Endothelial cell of umbilical vein (primary cell): ENCODE measurements around the gene FTO. TPM values are rescaled to one million over a fixed set of nuclear protein-coding genes. Genes with fewer than 3 reads are reported as not detected.

Experiments used
- BruUV-seq: library from RNA; stranded (reverse); fragments of 400-500 nt; replicated peaks from 2 replicates; lab custom pipeline; 2021; lab: Mats Ljungman, UMichigan
- CTCF ChIA-PET: fragments of 300-600, 350-600 bp; sonication (Branson Sonifier 250); formaldehyde crosslinking; loops from one replicate; lab custom pipeline; 2021; ENCODE audit warnings: antibody characterized with exemption, inconsistent platforms; lab: Charles Lee
- POLR2A ChIA-PET: fragments of 300-600, 350-600 bp; sonication (Branson Sonifier 250); formaldehyde crosslinking; loops from one replicate; lab custom pipeline; 2021; ENCODE audit warnings: antibody characterized with exemption, inconsistent platforms; lab: Charles Lee
- DNase-seq: peaks from one replicate; pipeline ENCODE4 v3.0.0-alpha.2; 2011; ENCODE audit warnings: low read depth, low spot score
- FAIRE-seq: peaks from 2 replicates; lab custom pipeline; 2011; peaks lifted over from hg19 to GRCh38; lab: Jason Lieb, UNC
- H2AFZ ChIP-seq: 2 replicates; pipeline ENCODE4 v1.6.0; 2012; ENCODE audit warnings: low read depth, low read length, control low read depth, inconsistent platforms
- H3K27ac ChIP-seq: 2 replicates; pipeline ENCODE4 v1.5.1; 2011; ENCODE audit warnings: low read depth, mild to moderate bottlenecking, control low read depth, low read length, moderate library complexity; ENCODE audit not compliant: insufficient read depth
- H3K27me3 ChIP-seq, 2 experiments: 2 replicates each; pipeline versions ENCODE4 v1.6.0 to v1.6.1; 2011; ENCODE audit warnings: low read length in 2 of 2, mixed read lengths in 1 of 2; ENCODE audit not compliant: control insufficient read depth in 2 of 2, insufficient read depth in 2 of 2
- H3K36me3 ChIP-seq, 2 experiments: 2 replicates in 1 of 2; 3 replicates in 1 of 2; pipeline ENCODE4 v1.5.1; 2011; ENCODE audit warnings: low read length in 2 of 2, mild to moderate bottlenecking in 1 of 2, moderate library complexity in 1 of 2; ENCODE audit not compliant: control insufficient read depth in 2 of 2, insufficient read depth in 2 of 2; ENCODE audit errors: extremely low read depth in 1 of 2
- H3K4me1 ChIP-seq: 3 replicates; pipeline ENCODE4 v1.5.1; 2011; ENCODE audit warnings: mild to moderate bottlenecking, low read length; ENCODE audit not compliant: control insufficient read depth, insufficient read depth; ENCODE audit errors: extremely low read depth
- H3K4me2 ChIP-seq: 2 replicates; pipeline ENCODE4 v1.6.1; 2011; ENCODE audit warnings: low read length, control low read depth, mixed read lengths; ENCODE audit not compliant: insufficient read depth
- H3K4me3 ChIP-seq, 3 experiments: fragments of 200-600 bp in 1 of 3; sonication (generic), shearing (Covaris generic) in 1 of 3; replicated peaks in 1 of 3; 2 replicates each; pipeline ENCODE4 v1.5.1; 2011 to 2016; ENCODE audit warnings: control low read depth in 3 of 3, low read length in 3 of 3, mild to moderate bottlenecking in 2 of 3, inconsistent platforms in 1 of 3, low read depth in 1 of 3, moderate library complexity in 1 of 3; ENCODE audit not compliant: insufficient read depth in 1 of 3
- H3K79me2 ChIP-seq: 2 replicates; pipeline ENCODE4 v1.6.0; 2012; ENCODE audit warnings: low read length, inconsistent platforms; ENCODE audit not compliant: control insufficient read depth, insufficient read depth
- H3K9ac ChIP-seq: replicated peaks from 2 replicates; pipeline ENCODE3; 2011; ENCODE audit warnings: low read length, control low read depth; ENCODE audit not compliant: insufficient read depth; ENCODE audit errors: extremely low read depth
- H3K9me1 ChIP-seq: replicated peaks from 3 replicates; pipeline ENCODE4 v1.6.0; 2011; ENCODE audit warnings: mild to moderate bottlenecking, low read length; ENCODE audit not compliant: control insufficient read depth, insufficient read depth; ENCODE audit errors: extremely low read depth
- H3K9me3 ChIP-seq: replicated peaks from 2 replicates; pipeline ENCODE4 v1.5.1; 2012; ENCODE audit warnings: low read length, inconsistent platforms; ENCODE audit not compliant: control insufficient read depth, insufficient read depth
- H4K20me1 ChIP-seq: replicated peaks from 2 replicates; pipeline ENCODE3; 2011; ENCODE audit warnings: mild to moderate bottlenecking, low read length; ENCODE audit not compliant: control insufficient read depth, insufficient read depth; ENCODE audit errors: extremely low read depth
- CTCF ChIP-seq, 2 donors: IDR thresholded peaks; 1 replicate in 1 of 2; 2 replicates in 1 of 2; pipeline ENCODE4 v1.5.1; 2011; ENCODE audit warnings: low read length in 2 of 2, mild to moderate bottlenecking in 2 of 2, moderate library complexity in 2 of 2, control low read depth in 1 of 2, inconsistent platforms in 1 of 2, low read depth in 1 of 2; ENCODE audit not compliant: insufficient read depth in 1 of 2; ENCODE audit errors: extremely low read depth in 1 of 2
- EZH2 ChIP-seq: IDR thresholded peaks from 2 replicates; pipeline ENCODE4 v1.6.1; 2012; ENCODE audit warnings: borderline replicate concordance, low read depth, mild to moderate bottlenecking, moderate library complexity, low read length, inconsistent platforms; ENCODE audit not compliant: severe bottlenecking
- FOS ChIP-seq: IDR thresholded peaks from 2 replicates; pipeline ENCODE4 v1.6.1; 2011; ENCODE audit warnings: mild to moderate bottlenecking, low read length, moderate library complexity, borderline replicate concordance; ENCODE audit not compliant: insufficient read depth
- GATA2 ChIP-seq: IDR thresholded peaks from 2 replicates; pipeline ENCODE4 v1.7.0; 2011; ENCODE audit warnings: low read depth, mild to moderate bottlenecking, moderate library complexity, mixed read lengths, low read length; ENCODE audit not compliant: insufficient read length, insufficient read depth
- JUN ChIP-seq: IDR thresholded peaks from 2 replicates; pipeline ENCODE4 v1.6.1; 2011; ENCODE audit warnings: borderline replicate concordance, low read depth; ENCODE audit not compliant: insufficient read length, insufficient read depth
- MYC ChIP-seq: IDR thresholded peaks from one replicate; pipeline ENCODE4 v1.6.1; 2011; ENCODE audit warnings: mild to moderate bottlenecking, low read depth, low read length
- POLR2A ChIP-seq: IDR thresholded peaks from 2 replicates; pipeline ENCODE4 v1.6.1; 2012; ENCODE audit warnings: low read depth, mild to moderate bottlenecking, control low read depth, low read length
- POLR2AphosphoS5 ChIP-seq: IDR thresholded peaks from 2 replicates; pipeline ENCODE4 v1.6.1; 2012; ENCODE audit warnings: low read depth, mild to moderate bottlenecking, control low read depth, low read length, moderate library complexity; ENCODE audit not compliant: insufficient read depth
- dilution Hi-C: fragments of 300-500 bp; cut with MboI; formaldehyde crosslinking; loops from one replicate; pipeline ENCODE4 v1.15.0; 2019; ENCODE audit warnings: low sequenced_read_pairs; ENCODE audit not compliant: extremely low pct_ligation_motif_present
- intact Hi-C: fragments of 100-400 bp; cut with micrococcal nuclease; formaldehyde crosslinking; loops from one replicate; pipeline ENCODE4 v1.10.0; 2022
- polyA plus RNA-seq, 4 experiments: library from polyadenylated mRNA; depleted of rRNA in 3 of 4; stranded (reverse) in 3 of 4; unstranded in 1 of 4; fragments of >200 nt; gene quantifications; 2 replicates each; pipeline versions ENCODE4 v1.2.1 to v1.2.3, GENCODE V29; 2011 to 2012; ENCODE audit warnings: missing spikeins in 1 of 4
- total RNA-seq: library from RNA; stranded (reverse); gene quantifications from 2 replicates; pipeline ENCODE4 v1.2.3, GENCODE V29; 2021
- TF ChIP-seq, protein P1 (sequence below): IDR thresholded peaks from 2 replicates; pipeline ENCODE4 v1.6.1; 2011; ENCODE audit not compliant: insufficient read depth, insufficient read length

Gene FTO
- total and polyA plus RNA-seq, 2 donors (not counting 3 experiments of a cell fraction or from before 2014, with no cell fraction given), result 48.6 to 87.1 TPM

DNA sequence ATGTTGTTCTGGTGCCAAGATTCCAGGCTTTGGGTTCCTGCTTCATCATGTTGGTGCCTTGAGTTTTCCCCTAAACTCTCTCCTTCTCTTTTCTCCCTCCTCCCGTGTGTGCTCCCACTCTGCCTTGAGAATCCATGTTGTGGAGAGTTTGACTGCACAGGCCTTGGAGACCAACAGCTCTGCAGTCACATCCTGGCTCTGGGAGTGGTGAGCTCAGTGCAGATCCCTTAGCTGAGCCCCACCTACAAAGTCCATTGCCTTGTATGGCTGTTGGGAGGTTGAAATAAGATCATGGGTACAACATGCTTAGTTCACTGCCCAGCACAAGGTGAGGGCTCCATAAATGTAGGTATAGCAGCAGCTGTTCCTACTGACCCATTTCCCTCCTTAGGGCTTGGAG lies 496.8 kb downstream of the FTO start:
- no TSS peak for BruUV-seq
- H3K79me2 ChIP-seq, result no peaks in the 10 kb centered on the region
- no peaks in the 10 kb centered on the region for H3K4me1 ChIP-seq
- ChIA-PET POLR2A (no interaction called here), CTCF (no interaction called here)
- H3K36me3 ChIP-seq, result no peaks in the 10 kb centered on the region
- FAIRE-seq, result no peak
- no peaks in the 10 kb centered on the region for H3K27me3 ChIP-seq
- no peaks in the 10 kb centered on the region for H4K20me1 ChIP-seq
- H3K4me2 ChIP-seq, result no peak overlapping the region
- no peaks in the 10 kb centered on the region for H3K9me1 ChIP-seq
- intact Hi-C loops, result no loop called here
- H3K4me3 ChIP-seq, result no peak overlapping the region
- no peak overlapping the region for H2AFZ ChIP-seq
- no peak for DNase-seq
- H3K27ac ChIP-seq, result no peak overlapping the region
- dilution Hi-C loops, result no loop called here
- no peak overlapping the region for H3K9ac ChIP-seq
- no peaks in the 10 kb centered on the region for H3K9me3 ChIP-seq
- TF ChIP-seq GATA2 (no peak), POLR2A (no peak), FOS (no peak), EZH2 (no peak), POLR2AphosphoS5 (no peak), MYC (no peak), JUN (no peak), CTCF (IDR thresholded peaks at IDR 0.05; ENCODE audit: extremely low read depth in 1 of 2, insufficient read depth in 1 of 2, low read depth in 1 of 2, low read length in 2 of 2) (no peak)
- TF ChIP-seq, protein P1, sequence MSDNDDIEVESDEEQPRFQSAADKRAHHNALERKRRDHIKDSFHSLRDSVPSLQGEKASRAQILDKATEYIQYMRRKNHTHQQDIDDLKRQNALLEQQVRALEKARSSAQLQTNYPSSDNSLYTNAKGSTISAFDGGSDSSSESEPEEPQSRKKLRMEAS, result no peak
